Thoracic aorta (tissue), 2 donors: ENCODE measurements around the gene TBK1. TPM values are rescaled to one million over a fixed set of nuclear protein-coding genes. Genes with fewer than 3 reads are reported as not detected.

Source experiments
- ATAC-seq: fragments of 150-250 bp; one replicate; pipeline ENCODE4 v1.8.0; 2017; ENCODE audit warnings: low read depth; ENCODE audit not compliant: insufficient number of reproducible peaks, low FRiP score
- DNase-seq: peaks from one replicate; pipeline ENCODE4 v3.0.0-alpha.2; 2020; ENCODE audit warnings: low spot score
- H3K27ac ChIP-seq, 2 donors: fragments of 200-600 bp; sonication (generic); 1 replicate in 1 of 2; 2 replicates in 1 of 2; pipeline ENCODE4 v1.5.1; 2016; ENCODE audit warnings: mild to moderate bottlenecking in 2 of 2, moderate library complexity in 2 of 2
- H3K27me3 ChIP-seq: fragments of 200-600 bp; sonication (generic); replicated peaks from 2 replicates; pipeline ENCODE4 v1.6.0; 2016; ENCODE audit warnings: mild to moderate bottlenecking; ENCODE audit not compliant: insufficient read depth
- H3K36me3 ChIP-seq: fragments of 200-600 bp; sonication (generic); one replicate; pipeline ENCODE4 v1.5.1; 2016
- H3K4me1 ChIP-seq, 2 donors: fragments of 200-600 bp; sonication (generic); 1 replicate in 1 of 2; 2 replicates in 1 of 2; pipeline versions ENCODE4 v1.5.1 to v1.6.0; 2016; ENCODE audit warnings: low read depth in 2 of 2, mild to moderate bottlenecking in 1 of 2; ENCODE audit not compliant: control insufficient read depth in 1 of 2
- H3K4me3 ChIP-seq: fragments of 200-600 bp; sonication (generic); 2 replicates; pipeline ENCODE4 v1.5.1; 2016; ENCODE audit warnings: mild to moderate bottlenecking
- H3K9me3 ChIP-seq: fragments of 200-600 bp; sonication (generic); 2 replicates; pipeline ENCODE4 v1.5.1; 2016
- CTCF ChIP-seq: fragments of 200-600 bp; sonication (generic); IDR thresholded peaks from one replicate; pipeline ENCODE4 v1.5.1; 2019; ENCODE audit warnings: antibody characterized with exemption
- total RNA-seq, 2 donors: library from RNA; depleted of rRNA; stranded (reverse); fragments of >200 nt; gene quantifications; one replicate each; pipeline versions ENCODE4 v1.1.0 to v1.2.3, GENCODE V29; 2016

The TBK1 gene
- total RNA-seq, 2 donors from 2014 or later = 26.3 to 39.3 TPM

DNA sequence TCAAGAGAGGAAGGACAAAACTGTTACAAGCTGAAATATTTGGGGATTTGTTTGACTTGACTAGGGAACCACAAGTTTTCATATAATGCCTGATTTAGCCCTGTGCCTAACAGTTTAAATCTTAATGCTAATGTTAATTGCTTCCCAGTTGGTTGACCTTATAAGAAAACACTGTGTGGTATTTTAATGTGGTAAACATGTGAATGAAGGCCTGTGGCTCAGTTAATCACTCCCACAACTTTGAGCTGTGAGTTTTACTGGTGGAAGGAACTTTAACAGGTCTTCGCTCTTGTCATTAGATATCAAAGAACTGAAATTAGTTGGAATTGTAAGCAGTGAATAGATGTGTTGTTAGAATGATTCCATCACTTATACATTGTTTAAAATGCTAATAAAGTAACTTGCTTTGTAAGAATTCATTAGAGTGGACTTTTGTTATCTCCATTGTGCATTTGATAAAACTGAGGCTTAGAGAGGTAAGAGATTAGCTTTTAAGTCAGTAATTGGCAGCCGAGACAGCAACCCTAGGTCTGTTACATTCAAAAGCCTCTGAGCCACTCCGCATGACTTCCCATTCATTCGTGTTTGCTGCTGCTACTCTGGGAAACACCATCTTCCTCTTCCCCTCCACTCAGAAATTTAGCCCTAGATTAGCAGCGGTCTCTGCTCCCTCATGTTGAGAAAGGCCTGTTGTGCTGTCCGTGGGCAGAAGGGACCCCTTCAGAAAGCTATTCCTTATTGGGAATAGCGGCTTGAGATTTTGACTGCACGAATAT, 1.0 kb upstream of the TBK1 start:
- H3K4me1 ChIP-seq = peaks cover 7 to 13% of the 10 kb centered on the region in 2 donors
- H3K27me3 ChIP-seq = no peaks in the 10 kb centered on the region
- ATAC-seq (no peak), DNase-seq (no peak)
- H3K9me3 ChIP-seq = no peaks in the 10 kb centered on the region
- peak overlapping the region; percentile 96 to 97 for H3K27ac ChIP-seq
- H3K4me3 ChIP-seq = peak overlapping the region; percentile 96
- peaks cover 4% of the 10 kb centered on the region for H3K36me3 ChIP-seq
- TF ChIP-seq CTCF = no peak

- DNase-seq (no peak), ATAC-seq (peak; percentile 60)
- H3K27me3 ChIP-seq = no peaks in the 10 kb centered on the region
- peak overlapping the region; percentile 96 to 97 for H3K27ac ChIP-seq
- peaks cover 4% of the 10 kb centered on the region for H3K36me3 ChIP-seq
- no peak for TF ChIP-seq CTCF
- no peaks in the 10 kb centered on the region for H3K9me3 ChIP-seq
- peaks cover 7 to 13% of the 10 kb centered on the region in 2 donors for H3K4me1 ChIP-seq
- peak overlapping the region; percentile 96 for H3K4me3 ChIP-seq
Measured at GRCh38 chr12:64452559-64453329, 824 bp downstream of the TBK1 start.

- Histone ChIP-seq H3K4me3 (no peak overlapping the region), H3K36me3 (no peaks in the 10 kb centered on the region), H3K4me1 (peaks cover 7 to 28% of the 10 kb centered on the region in 2 donors), H3K9me3 (no peaks in the 10 kb centered on the region), H3K27ac (no peak overlapping the region), H3K27me3 (no peaks in the 10 kb centered on the region)
- ATAC-seq = no peak
- no peak for TF ChIP-seq CTCF
- DNase-seq = no peak
Measured at GRCh38 chr12:64455506-64455905, 3.6 kb downstream of the TBK1 start.

DNA sequence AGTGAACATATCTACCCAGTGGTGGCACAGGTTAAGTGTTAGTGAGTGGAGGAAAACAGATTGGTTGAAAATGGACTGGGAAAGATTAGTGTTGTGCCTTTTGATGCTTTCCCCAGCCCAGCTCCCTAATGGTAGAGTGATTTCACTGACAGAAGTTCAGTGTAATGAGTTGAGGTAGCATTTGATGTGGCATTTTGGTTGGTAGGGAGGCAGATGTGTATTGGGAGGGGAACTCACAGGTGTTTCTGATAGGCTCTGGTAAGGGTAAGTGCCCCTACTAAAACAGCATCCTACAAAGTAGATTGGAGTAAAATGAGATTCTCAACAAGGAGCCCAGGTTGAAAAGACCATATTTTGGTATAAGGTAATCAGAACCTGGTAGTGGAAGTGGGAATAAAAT, 4.2 kb downstream of the TBK1 start:
- no peaks in the 10 kb centered on the region for H3K27me3 ChIP-seq
- ATAC-seq (no peak), DNase-seq (no peak)
- TF ChIP-seq CTCF = no peak
- no peak overlapping the region for H3K27ac ChIP-seq
- peaks cover 7 to 23% of the 10 kb centered on the region in 2 donors for H3K4me1 ChIP-seq
- H3K9me3 ChIP-seq = no peaks in the 10 kb centered on the region
- no peak overlapping the region for H3K4me3 ChIP-seq
- H3K36me3 ChIP-seq = no peaks in the 10 kb centered on the region

DNA sequence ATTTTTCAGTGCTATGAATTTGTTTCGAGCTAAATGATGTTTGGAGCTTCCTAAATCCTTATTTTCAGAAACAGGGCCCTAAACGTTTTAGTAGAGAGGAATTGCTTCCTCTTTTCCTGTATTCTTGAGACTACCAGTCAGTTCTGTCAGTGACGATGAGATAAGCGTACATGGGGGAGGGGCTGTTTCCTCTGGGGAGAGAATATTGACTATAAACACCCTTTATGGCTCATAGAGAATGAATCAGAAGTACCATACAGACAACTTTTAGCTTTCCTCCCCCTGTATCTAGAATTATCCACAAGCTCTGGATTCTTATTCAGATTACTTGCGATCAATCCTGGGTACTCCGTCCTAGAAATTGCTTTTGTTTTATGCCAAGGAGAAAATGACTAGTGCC, 5.1 kb downstream of the TBK1 start:
- TF ChIP-seq CTCF = no peak
- H3K4me1 ChIP-seq = peaks cover 7 to 20% of the 10 kb centered on the region in 2 donors
- ATAC-seq (no peak), DNase-seq (no peak)
- no peaks in the 10 kb centered on the region for H3K9me3 ChIP-seq
- H3K36me3 ChIP-seq = peaks cover 6% of the 10 kb centered on the region
- no peaks in the 10 kb centered on the region for H3K27me3 ChIP-seq
- no peak overlapping the region for H3K27ac ChIP-seq
- H3K4me3 ChIP-seq = no peak overlapping the region
